ENCODE measurements around the gene SPOCD1. TPM values are rescaled to one million over a fixed set of nuclear protein-coding genes. Genes with fewer than 3 reads are reported as not detected.

Gene SPOCD1
- polyA plus RNA-seq, 4 donors: 0.22 to 0.34 (median 0.26) TPM

- DNase-seq (ENCODE audit: low read depth in 4 of 4, low spot score in 3 of 4): peak; percentile 71 to 83 (median 76)
Measured at GRCh38 chr1:31789259-31790065, 26.4 kb downstream of the SPOCD1 start.

GRCh38 chr1:31788825-31789256, 27.0 kb downstream of the SPOCD1 start:
- no peak for DNase-seq (ENCODE audit: low read depth in 4 of 4, low spot score in 3 of 4)

GRCh38 chr1:31788138-31788824, 27.5 kb downstream of the SPOCD1 start:
- DNase-seq (ENCODE audit: low read depth in 4 of 4, low spot score in 3 of 4): peak; percentile 77 to 89 (median 82)

- DNase-seq (ENCODE audit: low read depth in 4 of 4, low spot score in 3 of 4): no peak
Measured at GRCh38 chr1:31787786-31788137, 28.1 kb downstream of the SPOCD1 start.

GRCh38 chr1:31787261-31787660, 28.6 kb downstream of the SPOCD1 start:
- DNase-seq (ENCODE audit: low read depth in 4 of 4, low spot score in 3 of 4): no peak

GRCh38 chr1:31786366-31787060, 29.3 kb downstream of the SPOCD1 start:
- DNase-seq (ENCODE audit: low read depth in 4 of 4, low spot score in 3 of 4): no peak

GRCh38 chr1:31785947-31786290, 29.9 kb downstream of the SPOCD1 start:
- no peak for DNase-seq (ENCODE audit: low read depth in 4 of 4, low spot score in 3 of 4)

- DNase-seq (ENCODE audit: low read depth in 4 of 4, low spot score in 3 of 4): no peak
Measured at GRCh38 chr1:31785020-31785946, 30.5 kb downstream of the SPOCD1 start.

- DNase-seq (ENCODE audit: low read depth in 4 of 4, low spot score in 3 of 4): no peak
Measured at GRCh38 chr1:31784356-31785019, 31.3 kb downstream of the SPOCD1 start.

GRCh38 chr1:31783846-31784245, 32.0 kb downstream of the SPOCD1 start:
- no peak for DNase-seq (ENCODE audit: low read depth in 4 of 4, low spot score in 3 of 4)

- no peak for DNase-seq (ENCODE audit: low read depth in 4 of 4, low spot score in 3 of 4)
Measured at GRCh38 chr1:31782421-31783410, 33.1 kb downstream of the SPOCD1 start.

- DNase-seq (ENCODE audit: low read depth in 4 of 4, low spot score in 3 of 4): no peak
Measured at GRCh38 chr1:31781756-31782371, 34.0 kb downstream of the SPOCD1 start.

GRCh38 chr1:31781138-31781755, 34.6 kb downstream of the SPOCD1 start:
- no peak for DNase-seq (ENCODE audit: low read depth in 4 of 4, low spot score in 3 of 4)

- no peak for DNase-seq (ENCODE audit: low read depth in 4 of 4, low spot score in 3 of 4)
Measured at GRCh38 chr1:31780632-31781031, 35.2 kb downstream of the SPOCD1 start.

GRCh38 chr1:31779687-31780086, 36.1 kb downstream of the SPOCD1 start:
- DNase-seq (ENCODE audit: low read depth in 4 of 4, low spot score in 3 of 4): no peak

GRCh38 chr1:31778763-31779488, 36.9 kb downstream of the SPOCD1 start:
- no peak for DNase-seq (ENCODE audit: low read depth in 4 of 4, low spot score in 3 of 4)

- no peak for DNase-seq (ENCODE audit: low read depth in 4 of 4, low spot score in 3 of 4)
Measured at GRCh38 chr1:31776516-31776915, 39.3 kb downstream of the SPOCD1 start.

Measured in right renal pelvis (tissue), 4 donors.